GM18868 (cell line): ENCODE data around the gene MFNG.

Source experiments
- ATAC-seq: cut with Tn5 transposase; IDR thresholded peaks from one replicate; pipeline ENCODE4 v1.9.1; 2021; ENCODE audit warnings: mild to moderate bottlenecking, moderate library complexity; ENCODE audit not compliant: unreplicated experiment

The MFNG gene

DNA sequence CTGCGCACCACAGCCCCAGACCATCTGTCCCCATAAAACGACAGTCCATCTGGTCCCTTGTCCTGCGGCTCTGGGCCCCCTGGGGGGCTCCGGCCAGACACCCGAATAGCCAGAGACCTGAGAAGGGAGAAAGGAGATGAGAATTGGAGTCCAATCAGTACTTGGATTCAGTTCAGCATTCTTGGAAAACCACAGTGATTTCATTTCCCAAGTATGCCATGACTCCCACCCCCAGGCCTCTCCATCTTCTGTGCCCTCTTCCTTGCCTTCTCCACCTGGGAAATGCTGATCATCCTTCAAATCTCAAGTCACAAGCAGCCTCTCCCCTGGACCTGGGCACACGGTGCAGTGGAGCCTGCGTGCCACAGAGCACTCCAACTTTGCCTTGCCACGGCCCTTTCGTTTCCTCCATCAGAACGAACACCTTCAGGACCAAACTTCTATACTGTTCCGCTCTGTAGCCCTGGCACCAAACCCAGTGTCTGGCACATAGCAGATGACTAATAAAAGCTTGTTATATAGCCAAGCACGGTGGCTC lies 10.9 kb upstream of the MFNG start:
- ATAC-seq = no peak

DNA sequence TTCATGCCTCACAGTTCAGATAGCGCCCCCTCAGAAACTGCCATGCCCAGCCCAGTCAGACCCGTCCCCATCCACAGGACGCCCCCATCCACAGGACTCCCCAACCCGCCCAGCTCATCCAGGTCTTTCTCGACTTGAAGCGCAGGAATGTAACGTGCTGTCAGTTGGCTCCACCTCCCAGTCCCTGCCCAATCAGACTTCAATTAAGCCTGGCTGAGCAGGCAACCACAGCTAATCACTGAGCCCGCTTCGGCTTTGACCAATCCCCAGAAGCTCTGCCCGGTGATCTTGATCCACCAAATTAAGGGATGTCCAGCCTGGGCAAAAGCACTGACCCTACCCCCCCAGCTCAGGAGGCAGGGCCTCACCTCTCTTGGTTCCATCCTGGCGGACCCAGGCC lies 10.5 kb upstream of the MFNG start:
- no peak for ATAC-seq

DNA sequence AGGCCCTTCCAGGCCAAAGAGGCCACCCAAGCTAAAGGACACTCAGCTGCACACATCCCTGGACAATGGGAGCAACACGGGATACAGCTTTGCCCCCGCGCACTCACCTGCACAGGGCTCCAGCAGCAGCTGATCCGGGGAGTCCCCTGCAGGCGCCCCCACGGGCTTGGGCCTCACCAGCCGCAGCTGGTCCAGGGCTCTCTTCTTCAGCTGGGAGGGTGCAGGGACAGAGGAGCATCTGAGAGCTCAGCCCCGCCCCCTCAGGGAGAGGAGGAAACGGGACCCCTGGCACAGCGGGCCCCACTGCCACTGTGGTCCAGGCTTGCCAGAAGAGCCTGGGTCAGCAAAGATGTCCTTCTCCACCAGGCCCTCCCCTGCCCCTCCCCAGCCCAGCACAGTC lies 7.8 kb upstream of the MFNG start:
- no peak for ATAC-seq

DNA sequence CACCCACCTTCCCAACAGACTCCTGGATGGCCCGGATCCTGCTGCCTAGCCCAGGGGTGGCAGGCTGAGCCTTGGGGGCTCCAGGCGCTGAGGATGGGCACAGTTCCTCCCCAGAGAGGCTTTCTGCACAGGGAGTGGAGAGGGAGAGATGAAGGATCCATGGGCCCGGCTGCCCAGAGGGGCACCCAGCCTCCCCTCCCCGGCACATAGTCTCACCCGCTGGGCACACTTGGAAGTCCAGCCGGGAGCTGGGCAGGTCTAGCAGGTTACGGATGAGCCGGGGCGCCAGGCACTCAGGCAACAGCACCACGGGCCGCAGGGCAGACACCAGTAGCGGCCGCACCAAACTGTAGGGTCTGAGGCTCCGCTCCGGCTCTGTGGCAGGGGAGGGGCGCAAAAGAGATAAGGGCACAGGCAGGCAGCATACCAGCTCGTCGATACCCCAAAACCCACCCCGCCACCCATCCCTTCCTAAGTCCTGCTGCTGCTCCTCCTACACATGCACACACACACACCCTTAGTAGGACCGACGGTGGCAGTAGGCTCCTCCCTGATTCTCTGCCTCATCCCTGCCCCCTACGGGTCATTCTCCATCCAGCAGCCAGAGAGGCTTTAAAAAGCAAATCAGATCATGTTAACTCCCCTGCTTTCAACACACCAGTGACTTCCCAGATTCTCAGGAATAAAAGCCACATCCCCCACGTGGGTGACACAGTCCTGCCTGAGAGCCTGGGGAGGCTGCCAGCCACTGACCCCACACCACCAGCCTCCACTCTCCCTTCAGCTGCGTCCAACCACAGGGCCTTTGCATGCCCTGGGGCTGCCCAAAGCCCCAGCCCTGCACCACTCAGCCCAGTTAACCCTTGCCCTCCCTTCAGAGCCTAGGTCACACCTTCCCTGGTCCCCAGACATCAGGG lies 6.5 kb upstream of the MFNG start:
- ATAC-seq = no peak

DNA sequence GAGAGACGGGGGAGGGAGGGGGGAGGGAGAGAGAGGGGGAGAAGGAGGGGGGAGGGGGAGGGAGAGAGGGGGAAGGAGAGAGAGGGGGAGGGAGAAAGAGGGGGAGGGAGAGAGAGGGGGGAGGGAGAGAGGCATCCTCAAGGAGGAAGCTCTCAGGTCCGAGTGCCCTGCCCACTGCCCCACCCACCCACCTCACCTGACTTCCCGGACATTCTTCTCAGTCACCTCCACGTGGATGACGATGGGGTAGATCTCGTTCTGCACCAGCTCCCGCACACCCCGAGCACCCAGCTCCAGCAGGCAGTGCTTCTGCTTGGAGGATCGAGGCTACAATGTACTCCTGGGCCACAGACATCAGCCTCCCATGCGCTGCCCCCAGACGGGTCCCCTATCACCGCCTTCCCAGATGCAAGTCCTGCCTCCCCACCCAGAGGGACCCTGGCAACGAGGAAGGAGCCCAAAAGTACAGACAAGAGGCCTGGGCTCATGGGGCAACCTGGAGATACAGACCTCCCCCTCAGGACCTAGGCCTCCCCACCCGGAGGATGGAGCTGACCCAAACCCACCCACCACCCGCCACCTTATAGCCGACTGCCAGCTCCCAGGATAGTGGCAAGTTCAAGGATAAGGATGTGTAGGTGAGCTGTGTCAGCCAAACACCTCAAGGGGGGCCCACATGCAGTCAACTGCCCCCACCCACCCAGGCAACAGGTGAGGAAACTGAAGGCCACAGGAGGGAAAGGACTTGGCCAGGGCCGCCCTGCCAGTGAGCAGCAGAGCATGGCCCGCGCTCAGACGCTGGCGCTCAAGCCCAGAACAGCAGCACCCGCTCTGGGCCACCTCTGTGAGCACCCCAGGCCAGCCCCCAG lies 5.6 kb upstream of the MFNG start:
- no peak for ATAC-seq

DNA sequence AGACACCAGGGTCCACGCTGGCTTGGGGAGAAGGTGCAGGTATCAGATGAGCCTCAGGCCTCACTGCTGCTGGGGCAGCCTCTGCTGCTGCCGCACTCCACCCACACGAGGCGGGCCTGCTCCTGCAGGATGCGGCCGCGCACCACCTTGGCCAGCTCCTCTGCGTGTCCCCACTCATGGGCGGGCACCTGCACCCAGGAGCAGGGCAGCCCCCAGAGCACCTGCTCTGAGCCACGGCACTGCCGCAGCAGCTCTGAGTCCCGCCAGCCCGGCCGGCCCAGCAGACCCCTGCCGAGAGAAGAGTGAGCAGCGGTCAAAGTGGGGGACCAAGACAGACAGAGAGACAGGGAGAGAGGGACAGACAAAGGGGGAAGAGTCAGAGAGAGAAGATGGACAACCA lies 4.9 kb upstream of the MFNG start:
- no peak for ATAC-seq

DNA sequence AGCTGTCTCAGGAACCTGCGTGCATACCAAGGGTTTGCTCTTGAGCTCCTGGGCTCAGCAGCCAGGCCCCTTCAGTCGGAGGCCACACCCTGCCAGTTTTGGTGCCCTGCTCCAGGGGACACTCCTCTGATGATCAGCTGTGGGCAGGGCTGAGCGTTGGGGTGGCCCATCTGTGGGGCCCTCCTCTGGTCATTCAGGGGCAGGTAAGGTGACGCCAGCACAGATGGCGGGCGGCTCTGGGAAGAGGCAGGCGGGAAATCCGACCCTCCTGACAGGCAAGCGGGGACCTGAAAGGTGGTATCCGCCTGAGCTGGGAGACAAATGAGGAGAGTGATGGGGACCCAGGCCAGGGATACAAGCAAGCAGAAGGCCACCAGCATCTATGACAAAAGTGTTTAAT lies 3.8 kb upstream of the MFNG start:
- ATAC-seq = no peak

DNA sequence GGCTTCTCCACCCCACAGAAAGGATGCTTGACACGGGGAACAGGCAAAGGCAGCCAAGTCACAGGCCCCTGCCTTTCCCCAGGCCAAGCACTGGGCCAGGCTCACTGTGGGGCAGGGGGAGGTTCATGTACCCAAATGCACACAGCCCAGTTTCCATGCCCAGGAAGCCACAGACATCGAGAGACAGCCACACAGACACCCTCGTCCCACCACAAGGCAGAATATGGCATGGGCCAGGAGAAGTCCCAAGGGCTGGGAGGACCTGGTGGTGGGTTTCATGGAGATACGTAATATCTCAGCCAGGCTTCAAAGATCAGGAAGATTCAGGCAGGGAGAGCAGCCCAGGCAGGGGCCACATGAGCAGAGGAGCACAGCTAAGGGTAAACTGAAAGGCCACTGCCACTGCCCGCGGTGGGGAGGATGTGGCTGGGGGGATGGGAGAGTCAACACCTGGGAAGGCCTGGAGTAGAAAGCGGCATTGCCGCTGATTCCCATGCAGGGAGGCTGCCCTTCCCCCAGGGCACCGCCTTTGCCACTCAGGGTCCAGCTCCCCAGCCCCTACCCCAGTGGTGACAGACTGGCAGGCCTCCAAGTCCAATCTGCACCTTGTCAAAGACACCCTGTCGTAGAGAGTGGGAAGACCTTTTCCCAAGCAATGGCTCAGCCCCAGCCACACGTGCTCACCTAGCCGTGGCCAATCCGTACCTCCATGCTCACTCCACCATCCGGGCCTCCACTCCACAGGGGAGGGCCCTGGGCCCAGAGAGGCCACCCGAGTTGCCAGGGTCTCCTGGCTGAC lies 2.4 kb upstream of the MFNG start:
- no peak for ATAC-seq

DNA sequence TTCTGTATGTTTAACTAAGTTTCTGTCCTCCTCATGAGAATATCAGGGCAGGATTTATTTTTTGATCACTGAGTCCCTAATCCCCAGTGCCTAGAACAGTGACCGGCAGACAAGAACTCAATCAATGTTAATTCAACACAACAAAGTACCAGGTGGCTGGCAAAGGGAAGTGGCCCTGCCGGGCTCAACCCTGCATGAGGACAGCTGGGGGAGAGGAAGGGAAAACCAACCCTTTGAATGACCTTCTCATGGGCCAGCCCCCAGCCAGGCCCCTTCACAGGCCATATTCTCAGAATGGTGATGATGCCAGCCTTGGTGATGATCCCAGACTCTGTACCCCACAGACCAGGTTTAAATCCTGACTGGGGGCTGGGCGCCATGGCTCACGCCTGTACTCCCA lies 1.4 kb upstream of the MFNG start:
- ATAC-seq = no peak

DNA sequence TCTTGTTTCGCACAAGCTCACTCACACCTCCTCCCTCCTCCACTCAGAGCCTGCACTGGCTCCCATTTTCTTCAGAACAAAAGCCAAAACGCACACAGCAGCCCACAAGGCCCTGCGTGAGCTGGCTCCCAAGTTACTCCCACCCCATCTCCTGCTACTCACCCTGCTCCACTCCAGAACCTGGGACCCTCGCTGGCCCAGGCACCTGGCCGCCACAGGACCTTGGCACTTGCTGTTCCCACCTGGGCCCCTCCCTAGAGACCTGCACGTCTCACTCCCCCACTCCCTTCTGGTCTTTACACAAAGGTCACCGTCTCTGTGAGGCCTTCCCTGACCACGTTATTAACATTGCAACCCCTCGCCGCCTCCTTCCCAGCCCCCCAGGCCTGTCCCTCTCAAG lies 945 bp upstream of the MFNG start:
- no peak for ATAC-seq

DNA sequence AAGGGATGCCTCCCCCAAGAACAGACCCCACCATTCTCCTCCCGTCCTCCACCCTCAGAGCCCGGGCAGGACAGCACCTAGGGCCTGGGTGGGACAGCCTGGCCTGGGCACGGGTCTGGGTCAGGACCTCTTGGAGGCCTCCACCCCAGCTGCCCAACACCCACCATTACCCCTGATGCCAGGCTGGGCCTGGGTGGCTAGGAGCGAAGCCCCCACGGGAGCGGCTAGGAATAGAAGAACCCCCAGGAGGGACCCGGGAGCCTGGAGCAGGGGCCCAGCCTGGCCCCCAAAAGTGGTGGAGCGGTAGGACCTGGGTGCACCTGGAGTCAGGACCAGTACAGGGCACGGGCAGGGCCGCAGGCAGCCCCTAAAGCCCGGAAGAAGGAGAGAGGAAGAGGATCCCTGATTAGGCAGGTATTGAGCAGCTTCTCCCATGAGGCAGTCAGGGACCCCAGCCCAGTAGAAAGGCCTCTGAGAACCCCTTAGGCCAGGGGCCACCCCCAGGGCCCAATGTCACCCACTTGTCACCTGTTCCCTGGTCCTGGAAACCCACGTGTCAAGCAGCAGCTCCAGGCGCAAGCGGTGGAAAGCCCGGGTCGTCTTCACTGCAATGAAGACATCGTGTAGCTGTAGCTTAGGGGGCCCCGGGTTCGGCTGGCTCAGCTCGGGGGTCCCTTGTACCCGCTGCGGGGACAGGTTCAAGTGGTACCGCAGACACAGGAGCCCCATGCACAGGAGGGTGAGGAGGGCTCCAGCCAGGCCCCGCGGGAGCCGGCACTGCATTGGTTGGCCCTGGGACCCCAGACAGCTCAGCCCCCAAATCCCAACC lies 575 bp downstream of the MFNG start:
- peak; percentile 13 for ATAC-seq

DNA sequence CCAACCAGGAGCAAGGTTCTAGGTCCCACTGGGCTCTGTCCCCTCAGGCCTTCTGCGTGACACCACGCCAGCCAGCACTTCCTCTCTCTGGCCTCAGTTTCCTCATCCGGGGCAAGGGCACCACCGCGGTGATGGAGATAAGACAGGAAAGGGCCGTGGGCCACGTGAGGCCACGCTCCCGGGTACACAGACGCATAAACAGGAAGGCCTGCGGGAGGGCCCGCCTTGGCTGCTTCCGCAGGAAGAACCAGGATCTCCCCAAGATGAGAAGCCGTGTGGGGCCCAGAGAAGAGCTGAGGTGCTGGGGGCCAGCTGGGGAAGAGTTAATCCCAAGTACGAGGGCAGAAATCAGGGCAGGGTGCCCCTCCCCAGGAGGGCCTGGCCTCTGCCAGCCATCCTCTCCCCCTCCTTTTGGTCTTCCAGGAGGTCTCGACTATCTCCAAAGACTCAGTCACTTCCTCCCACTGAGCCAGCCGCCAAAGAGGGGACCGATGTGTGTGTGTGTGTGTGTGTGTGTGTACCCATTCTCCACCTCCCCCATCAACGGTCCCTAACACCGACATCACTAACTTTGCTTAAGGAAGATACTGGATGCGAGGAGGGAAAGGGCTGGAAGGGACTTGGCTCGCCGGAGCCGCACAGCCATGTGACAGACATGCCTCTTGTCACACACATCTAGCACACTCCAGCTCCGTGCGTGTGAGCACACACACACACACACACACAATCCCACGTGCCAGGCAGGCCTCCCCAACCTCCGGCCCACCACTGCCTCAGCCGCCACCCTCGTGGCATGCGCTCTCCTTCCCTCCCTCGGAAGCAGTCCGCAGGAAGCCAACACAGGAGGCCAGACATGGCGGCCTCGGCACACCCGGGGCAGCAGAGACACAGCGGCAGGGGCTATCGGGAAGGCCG lies 1.4 kb downstream of the MFNG start:
- peak; percentile 35 for ATAC-seq

DNA sequence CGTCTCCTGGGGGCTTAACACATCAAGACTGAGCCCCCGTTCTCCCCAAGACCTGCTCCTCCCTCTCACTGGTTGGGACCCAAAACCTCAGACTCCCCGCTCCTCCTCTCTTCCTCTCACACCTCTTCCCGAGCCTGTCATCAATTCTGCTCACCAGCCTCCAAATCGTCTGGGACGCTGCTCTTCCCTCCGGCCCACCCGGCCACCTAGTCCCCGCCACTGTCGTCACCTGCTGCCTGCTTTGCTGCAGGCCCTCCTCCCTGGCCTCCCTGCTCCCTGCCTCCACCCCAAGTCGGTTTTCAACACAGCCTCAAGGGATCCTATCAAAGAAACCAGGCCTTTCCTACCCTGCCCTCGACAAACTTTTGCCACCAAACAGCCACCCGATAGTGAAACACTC lies 3.1 kb downstream of the MFNG start:
- no peak for ATAC-seq

DNA sequence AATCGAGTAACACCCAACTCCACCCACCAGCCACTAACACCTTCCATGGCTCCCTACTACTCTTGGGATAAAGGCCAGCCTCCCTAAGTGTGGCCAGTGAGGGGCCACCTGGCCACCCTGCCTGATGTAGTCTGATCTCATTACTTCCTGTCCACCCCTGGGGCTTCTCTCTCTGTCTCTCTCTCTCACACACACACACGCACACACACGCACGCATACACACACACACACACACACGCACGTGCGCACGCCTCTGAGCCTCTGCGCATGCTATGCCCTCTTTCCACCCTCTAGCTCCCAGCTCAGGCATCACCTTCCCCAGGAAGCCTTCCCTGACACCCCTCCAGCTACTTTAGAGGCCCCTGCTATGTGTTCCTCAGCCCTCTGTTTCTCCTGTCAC lies 3.9 kb downstream of the MFNG start:
- ATAC-seq = no peak

DNA sequence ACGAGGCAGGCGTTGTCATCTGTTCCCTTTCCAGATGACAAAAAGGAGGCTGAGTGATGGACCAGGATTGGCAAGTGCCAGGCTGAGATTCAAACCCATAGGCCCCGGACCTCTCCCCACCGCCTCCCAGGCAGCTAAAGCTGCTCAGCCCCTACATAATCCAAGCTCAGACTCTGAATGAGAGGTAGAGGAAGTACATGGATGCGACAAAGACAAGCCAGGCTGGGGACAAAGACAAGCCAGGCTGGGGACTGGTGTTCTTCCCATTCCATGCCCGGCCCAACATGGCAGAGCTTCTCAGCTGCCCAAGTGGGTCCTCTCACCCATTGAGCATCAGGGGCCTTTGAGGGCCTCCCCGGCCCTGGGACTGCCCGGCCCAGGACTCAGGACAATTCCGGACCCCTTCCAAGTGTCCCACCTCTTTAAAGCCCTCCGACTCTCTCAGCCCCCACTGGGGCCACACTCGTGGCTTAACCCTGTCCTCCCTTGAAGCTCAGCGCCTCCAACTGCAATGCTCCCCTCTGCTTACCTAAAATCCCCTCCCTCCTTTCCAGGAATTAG lies 4.8 kb downstream of the MFNG start:
- ATAC-seq = no peak

DNA sequence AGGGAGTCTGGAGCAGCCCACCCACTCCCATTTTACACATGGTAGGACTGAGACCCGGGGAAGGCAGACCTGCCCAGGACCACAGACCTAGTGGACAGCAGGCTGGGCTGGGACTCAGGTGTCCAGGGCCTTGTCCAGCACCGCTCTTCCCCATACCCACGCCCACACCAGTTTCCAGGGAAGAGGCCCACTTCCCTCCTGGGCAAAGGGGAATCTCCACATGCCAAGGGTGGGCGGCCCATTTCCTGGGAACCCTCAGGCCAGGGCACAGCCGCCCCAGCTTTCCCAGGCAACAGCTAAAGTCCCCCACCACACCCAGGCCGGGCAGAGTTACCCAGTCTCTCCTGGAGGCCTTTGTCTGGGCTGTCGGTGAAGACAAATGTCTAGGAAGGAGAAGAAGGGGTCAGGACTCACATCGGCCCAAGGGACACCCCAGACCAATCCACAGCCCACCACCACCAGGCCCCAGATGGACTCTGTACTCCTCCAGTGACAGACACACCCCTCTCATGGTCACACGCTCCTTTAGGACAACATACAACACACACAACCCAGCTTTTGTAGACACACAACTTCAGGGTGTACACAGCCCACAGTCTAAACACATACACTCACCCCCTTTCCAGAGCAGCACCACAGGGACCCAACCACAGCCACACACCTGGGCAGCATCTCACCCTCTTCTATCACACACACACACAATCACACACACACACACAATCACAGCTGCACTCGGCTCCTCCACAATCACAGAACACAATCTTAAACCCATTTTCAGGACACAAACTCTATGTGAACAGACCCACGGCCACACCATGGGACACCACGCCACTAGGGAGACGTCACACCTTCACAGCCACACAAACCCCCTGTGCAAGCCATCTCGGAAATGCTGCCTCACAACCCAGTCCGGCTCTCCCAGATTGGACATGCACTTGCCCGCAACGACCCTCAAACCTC lies 5.5 kb downstream of the MFNG start:
- no peak for ATAC-seq

DNA sequence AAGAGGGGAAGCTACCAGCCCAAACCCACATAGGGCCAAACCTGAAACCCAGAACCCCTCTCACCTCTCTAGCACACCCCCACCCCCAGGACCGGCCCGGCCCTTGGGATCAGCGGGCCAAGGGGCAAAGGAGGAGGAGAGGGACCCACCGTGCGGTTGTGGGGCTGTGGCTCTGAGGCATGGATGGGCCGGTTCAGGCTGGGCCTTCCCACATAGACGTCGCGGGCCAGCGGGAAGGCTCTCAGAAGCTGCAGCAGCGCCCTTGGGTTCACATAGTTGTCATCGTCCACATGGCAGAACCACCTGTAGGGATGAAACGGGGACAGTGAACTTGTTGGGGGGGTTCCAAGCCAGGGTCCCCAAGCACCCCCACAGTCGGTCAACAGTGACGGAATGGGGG lies 7.0 kb downstream of the MFNG start:
- ATAC-seq = no peak
